ENCODE results near the gene GLI2.

GLI2 gene

DNA sequence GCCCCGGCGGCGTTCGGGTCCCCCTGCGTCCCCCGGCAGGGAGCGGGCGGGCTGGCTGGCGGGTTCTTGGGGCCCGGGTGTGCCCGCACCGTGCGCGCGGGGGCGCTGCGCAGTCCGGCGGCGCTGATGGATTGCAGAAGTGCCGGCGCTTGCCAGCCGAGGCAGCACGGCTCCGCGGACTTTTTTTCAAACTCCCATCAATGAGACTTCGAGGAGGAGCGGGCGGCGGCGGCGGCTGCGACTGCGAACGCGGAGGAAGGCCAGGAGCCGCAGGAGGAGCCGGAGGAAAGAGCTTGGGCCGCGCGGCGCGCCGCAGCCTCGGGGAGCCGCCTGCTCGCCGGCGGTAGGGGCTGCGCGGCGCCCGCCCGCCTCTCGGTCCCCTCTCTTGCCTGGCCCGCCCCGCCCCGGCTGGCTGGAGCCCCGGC, at the start of gene GLI2:
Gene GLI2, plus strand, starts transcription at position 123 of the 425 bp plus-strand sequence. CDS start 61,453 bp downstream, outside the sequence.
- Histone ChIP-seq H3K4me3 (peak within 1 kb of the TSS; percentile 97), H3K9me3 (ENCODE audit: low read depth, low read length) (no peaks in the 10 kb centered on the region), H3K27ac (peak within 1 kb of the TSS; percentile 66), H3K36me3 (ENCODE audit: insufficient read depth, low read length) (no peaks in the 10 kb centered on the region), H3K9ac (ENCODE audit: insufficient read length) (peak within 1 kb of the TSS; percentile 79)
- DNase-seq (ENCODE audit: low read depth, low spot score): no peak
- TF ChIP-seq EZH2 (IDR thresholded peaks at IDR 0.05) (no peak), POLR2AphosphoS5 (IDR thresholded peaks at IDR 0.05; ENCODE audit: borderline replicate concordance, low read depth, low read length) (no peak), FOXP2 (optimal IDR thresholded peaks at IDR 0.05; ENCODE audit: control extremely low read depth, extremely low read length, insufficient read depth) (no peak)

DNA sequence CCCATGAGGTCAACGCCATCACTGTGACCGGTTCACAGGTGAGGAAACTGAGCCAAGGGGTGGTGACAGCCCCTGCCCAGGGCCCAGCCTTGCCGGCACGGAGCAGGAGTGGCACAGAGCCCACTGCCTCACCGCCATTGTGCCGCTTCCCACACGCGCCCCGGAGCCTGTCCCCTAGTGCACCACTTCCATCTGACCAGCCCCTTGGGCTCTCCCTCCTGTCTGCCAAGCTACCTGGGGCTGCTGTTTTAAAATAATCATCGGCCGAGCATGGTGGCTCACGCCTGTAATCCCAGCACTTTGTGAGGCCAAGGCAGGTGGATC, 49.7 kb upstream of the GLI2 start:
- TF ChIP-seq FOXP2 (optimal IDR thresholded peaks at IDR 0.05; ENCODE audit: control extremely low read depth, extremely low read length, insufficient read depth) (no peak), POLR2AphosphoS5 (IDR thresholded peaks at IDR 0.05; ENCODE audit: borderline replicate concordance, low read depth, low read length) (no peak), EZH2 (IDR thresholded peaks at IDR 0.05) (no peak)
- Histone ChIP-seq H3K36me3 (ENCODE audit: insufficient read depth, low read length) (no peaks in the 10 kb centered on the region), H3K4me3 (no peak overlapping the region), H3K27ac (no peak overlapping the region), H3K9ac (ENCODE audit: insufficient read length) (no peak overlapping the region), H3K9me3 (ENCODE audit: low read depth, low read length) (no peaks in the 10 kb centered on the region)
- no peak for DNase-seq (ENCODE audit: low read depth, low spot score)

DNA sequence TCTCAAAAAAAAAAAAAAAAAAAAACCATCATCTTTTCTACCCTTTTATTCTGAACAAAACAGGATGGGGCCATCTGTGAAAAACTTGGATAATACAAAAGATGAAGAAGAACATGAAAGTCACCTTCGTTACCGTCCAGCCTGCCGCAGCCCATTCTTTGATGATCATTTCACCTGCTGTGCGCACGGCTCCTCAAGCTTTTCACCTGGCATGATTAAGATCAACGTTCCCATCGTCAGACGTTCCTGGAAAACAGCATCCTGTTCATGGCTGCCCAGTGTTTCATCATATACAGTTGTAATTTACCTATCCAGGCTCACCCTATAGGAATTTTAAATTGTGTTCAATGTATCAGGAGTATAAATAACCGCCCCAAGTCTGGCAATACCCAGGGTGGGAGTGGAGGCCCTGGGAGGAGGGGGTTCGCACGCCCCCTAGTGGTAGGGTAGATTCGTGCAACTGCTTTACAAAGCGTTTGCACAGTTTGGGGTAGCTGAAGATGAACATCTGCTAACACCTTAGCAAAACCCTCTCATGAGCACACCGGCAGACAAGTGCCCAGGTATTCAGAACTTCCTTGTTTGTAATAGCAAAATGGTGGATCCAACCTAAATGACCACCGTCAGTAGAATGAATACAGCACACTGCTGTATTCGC, 49.0 kb upstream of the GLI2 start:
- Histone ChIP-seq H3K27ac (no peak overlapping the region), H3K36me3 (ENCODE audit: insufficient read depth, low read length) (no peaks in the 10 kb centered on the region), H3K9me3 (ENCODE audit: low read depth, low read length) (no peaks in the 10 kb centered on the region), H3K9ac (ENCODE audit: insufficient read length) (no peak overlapping the region), H3K4me3 (no peak overlapping the region)
- no peak for TF ChIP-seq POLR2AphosphoS5 (IDR thresholded peaks at IDR 0.05; ENCODE audit: borderline replicate concordance, low read depth, low read length)
- TF ChIP-seq FOXP2 (optimal IDR thresholded peaks at IDR 0.05; ENCODE audit: control extremely low read depth, extremely low read length, insufficient read depth): no peak
- TF ChIP-seq EZH2 (IDR thresholded peaks at IDR 0.05): no peak
- no peak for DNase-seq (ENCODE audit: low read depth, low spot score)

DNA sequence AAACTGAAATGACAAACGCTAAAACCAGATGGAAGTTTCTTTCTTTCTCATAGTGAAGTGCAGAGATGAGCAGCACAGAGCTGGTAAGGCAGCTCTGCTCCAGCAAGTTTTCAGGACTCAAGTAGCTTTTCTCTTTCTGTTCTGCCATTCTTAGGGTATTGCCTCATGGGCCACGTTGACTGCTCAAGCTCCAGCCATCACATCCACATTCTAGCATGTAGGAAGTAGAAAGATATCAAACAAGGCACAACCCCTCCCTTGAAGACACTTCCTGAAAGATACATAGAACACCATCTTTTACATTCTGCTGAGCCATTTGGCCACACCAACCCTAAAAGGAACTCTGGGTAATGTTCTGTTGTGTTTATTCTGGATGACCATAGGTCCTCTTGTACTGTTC, 48.5 kb upstream of the GLI2 start:
- Histone ChIP-seq H3K27ac (no peak overlapping the region), H3K9ac (ENCODE audit: insufficient read length) (no peak overlapping the region), H3K36me3 (ENCODE audit: insufficient read depth, low read length) (no peaks in the 10 kb centered on the region), H3K9me3 (ENCODE audit: low read depth, low read length) (no peaks in the 10 kb centered on the region), H3K4me3 (no peak overlapping the region)
- no peak for DNase-seq (ENCODE audit: low read depth, low spot score)
- TF ChIP-seq EZH2 (IDR thresholded peaks at IDR 0.05): no peak
- TF ChIP-seq POLR2AphosphoS5 (IDR thresholded peaks at IDR 0.05; ENCODE audit: borderline replicate concordance, low read depth, low read length): no peak
- TF ChIP-seq FOXP2 (optimal IDR thresholded peaks at IDR 0.05; ENCODE audit: control extremely low read depth, extremely low read length, insufficient read depth): no peak

DNA sequence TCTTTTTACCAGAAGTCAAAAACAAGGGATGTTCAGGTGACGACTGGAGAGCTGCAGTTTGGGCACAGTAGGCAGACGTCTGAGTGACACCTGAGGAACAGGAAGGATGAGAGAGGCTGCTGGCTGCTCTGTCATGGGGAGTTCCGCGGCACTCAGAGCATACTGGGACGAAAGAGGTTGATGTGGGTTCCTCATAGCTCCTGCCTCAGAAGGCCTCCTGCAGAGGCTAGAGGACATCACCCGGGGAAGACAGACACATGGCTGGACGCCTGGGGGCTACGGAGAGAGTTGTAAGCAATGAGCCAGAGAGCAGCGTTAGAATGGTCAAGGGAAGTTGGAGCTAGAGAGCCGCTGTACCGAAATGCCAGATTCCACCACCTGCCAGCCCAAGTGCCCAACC, 45.1 kb upstream of the GLI2 start:
- H3K4me3 ChIP-seq: no peak overlapping the region
- no peak overlapping the region for H3K9ac ChIP-seq (ENCODE audit: insufficient read length)
- no peak for DNase-seq (ENCODE audit: low read depth, low spot score)
- no peaks in the 10 kb centered on the region for H3K36me3 ChIP-seq (ENCODE audit: insufficient read depth, low read length)
- TF ChIP-seq EZH2 (IDR thresholded peaks at IDR 0.05) (no peak), POLR2AphosphoS5 (IDR thresholded peaks at IDR 0.05; ENCODE audit: borderline replicate concordance, low read depth, low read length) (no peak), FOXP2 (optimal IDR thresholded peaks at IDR 0.05; ENCODE audit: control extremely low read depth, extremely low read length, insufficient read depth) (no peak)
- H3K9me3 ChIP-seq (ENCODE audit: low read depth, low read length): no peaks in the 10 kb centered on the region
- H3K27ac ChIP-seq: no peak overlapping the region

DNA sequence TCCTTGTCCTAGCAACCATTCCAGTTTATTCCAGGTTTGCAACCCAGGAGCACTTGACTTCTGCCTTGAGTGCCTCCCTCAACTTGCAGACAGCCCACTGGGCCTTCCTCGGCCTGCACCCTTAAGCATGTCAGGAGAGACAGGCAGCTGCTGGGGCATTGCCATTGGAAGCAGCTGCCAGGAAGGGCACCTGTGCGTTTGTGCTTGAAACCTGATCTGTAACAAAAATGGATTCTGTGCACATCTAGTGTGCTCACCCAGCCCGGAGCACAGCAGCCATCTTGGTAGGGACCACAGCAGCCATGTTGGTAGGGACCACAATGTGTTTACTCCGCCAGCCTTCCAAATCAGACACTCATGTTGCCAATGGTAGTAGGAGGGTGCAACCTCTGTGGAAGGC, 44.3 kb upstream of the GLI2 start:
- TF ChIP-seq FOXP2 (optimal IDR thresholded peaks at IDR 0.05; ENCODE audit: control extremely low read depth, extremely low read length, insufficient read depth) (no peak), POLR2AphosphoS5 (IDR thresholded peaks at IDR 0.05; ENCODE audit: borderline replicate concordance, low read depth, low read length) (no peak), EZH2 (IDR thresholded peaks at IDR 0.05) (no peak)
- H3K9ac ChIP-seq (ENCODE audit: insufficient read length): no peak overlapping the region
- no peaks in the 10 kb centered on the region for H3K9me3 ChIP-seq (ENCODE audit: low read depth, low read length)

DNA sequence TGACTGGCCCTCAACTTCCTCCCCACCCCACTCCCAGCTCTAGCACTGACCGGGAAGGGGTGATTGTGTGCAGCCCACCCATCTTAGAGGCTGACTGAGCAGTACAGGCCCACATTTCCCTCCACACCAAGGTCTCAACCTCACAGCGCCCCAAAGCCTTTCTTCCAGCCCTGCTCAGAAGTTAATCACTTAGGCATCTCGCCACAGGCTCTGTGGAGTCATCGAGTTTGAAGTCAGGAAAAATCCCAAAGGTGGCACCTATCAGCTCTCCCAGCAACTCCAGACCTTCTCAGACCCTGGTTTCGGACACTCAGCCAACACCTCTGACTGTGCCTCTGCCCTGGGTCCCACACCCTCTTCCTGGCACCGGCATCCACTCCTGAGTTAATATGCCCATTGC, 43.0 kb upstream of the GLI2 start:
- DNase-seq (ENCODE audit: low read depth, low spot score): no peak
- TF ChIP-seq POLR2AphosphoS5 (IDR thresholded peaks at IDR 0.05; ENCODE audit: borderline replicate concordance, low read depth, low read length) (no peak), EZH2 (IDR thresholded peaks at IDR 0.05) (no peak), FOXP2 (optimal IDR thresholded peaks at IDR 0.05; ENCODE audit: control extremely low read depth, extremely low read length, insufficient read depth) (no peak)
- Histone ChIP-seq H3K9ac (ENCODE audit: insufficient read length) (no peak overlapping the region), H3K27ac (no peak overlapping the region), H3K36me3 (ENCODE audit: insufficient read depth, low read length) (no peaks in the 10 kb centered on the region), H3K9me3 (ENCODE audit: low read depth, low read length) (no peaks in the 10 kb centered on the region), H3K4me3 (no peak overlapping the region)

More for the DNA sequence above, 44.3 kb upstream of the GLI2 start:
- H3K27ac ChIP-seq: no peak overlapping the region
- H3K4me3 ChIP-seq: no peak overlapping the region
- DNase-seq (ENCODE audit: low read depth, low spot score): no peak
- H3K36me3 ChIP-seq (ENCODE audit: insufficient read depth, low read length): no peaks in the 10 kb centered on the region

DNA sequence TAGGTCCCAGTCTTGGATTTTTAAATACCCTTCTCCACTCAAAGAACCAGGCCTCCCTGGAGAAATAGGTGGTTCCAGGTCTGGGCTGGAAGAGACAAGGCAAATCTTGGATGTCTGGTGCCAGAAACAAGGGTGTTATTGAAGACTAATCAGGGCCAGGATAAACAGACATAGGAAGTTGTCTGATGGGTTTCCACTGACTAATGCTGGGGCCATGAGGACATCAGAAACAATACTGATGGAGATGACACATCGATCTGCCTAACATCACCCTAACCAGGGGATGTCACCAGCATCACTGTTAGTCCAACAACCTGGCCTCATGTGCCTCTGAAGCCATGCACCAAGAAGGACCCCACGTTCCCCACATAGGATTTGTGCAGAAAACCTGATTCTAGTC, 42.5 kb upstream of the GLI2 start:
- H3K9me3 ChIP-seq (ENCODE audit: low read depth, low read length): no peaks in the 10 kb centered on the region
- H3K9ac ChIP-seq (ENCODE audit: insufficient read length): no peak overlapping the region
- DNase-seq (ENCODE audit: low read depth, low spot score): no peak
- no peak for TF ChIP-seq EZH2 (IDR thresholded peaks at IDR 0.05)
- TF ChIP-seq POLR2AphosphoS5 (IDR thresholded peaks at IDR 0.05; ENCODE audit: borderline replicate concordance, low read depth, low read length): no peak
- TF ChIP-seq FOXP2 (optimal IDR thresholded peaks at IDR 0.05; ENCODE audit: control extremely low read depth, extremely low read length, insufficient read depth): no peak
- H3K4me3 ChIP-seq: no peak overlapping the region
- H3K36me3 ChIP-seq (ENCODE audit: insufficient read depth, low read length): no peaks in the 10 kb centered on the region
- no peak overlapping the region for H3K27ac ChIP-seq

DNA sequence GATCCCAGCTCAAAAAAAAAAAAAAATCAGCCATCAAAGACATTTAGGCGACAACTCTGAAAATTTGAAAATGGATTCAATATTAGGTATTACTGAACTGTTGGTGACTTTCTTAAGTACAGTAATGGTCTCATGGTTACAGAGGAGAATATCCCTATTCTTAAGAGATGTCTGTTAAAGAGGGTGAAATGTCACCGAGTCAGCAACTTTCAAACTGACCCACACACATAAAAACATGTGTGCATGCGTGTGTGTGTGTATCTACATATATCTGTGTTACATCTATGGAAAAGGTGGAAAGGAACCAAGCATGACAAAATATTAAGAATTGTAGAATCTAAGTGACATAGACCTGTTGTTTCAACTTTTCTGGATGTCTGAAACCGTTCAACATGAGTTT, 41.6 kb upstream of the GLI2 start:
- Histone ChIP-seq H3K4me3 (no peak overlapping the region), H3K27ac (no peak overlapping the region), H3K36me3 (ENCODE audit: insufficient read depth, low read length) (no peaks in the 10 kb centered on the region), H3K9ac (ENCODE audit: insufficient read length) (no peak overlapping the region), H3K9me3 (ENCODE audit: low read depth, low read length) (no peaks in the 10 kb centered on the region)
- TF ChIP-seq POLR2AphosphoS5 (IDR thresholded peaks at IDR 0.05; ENCODE audit: borderline replicate concordance, low read depth, low read length) (no peak), EZH2 (IDR thresholded peaks at IDR 0.05) (no peak), FOXP2 (optimal IDR thresholded peaks at IDR 0.05; ENCODE audit: control extremely low read depth, extremely low read length, insufficient read depth) (no peak)
- no peak for DNase-seq (ENCODE audit: low read depth, low spot score)
